ENCODE results near the gene UBE2H.

- TF ChIP-seq CTCF (IDR thresholded peaks at IDR 0.05; ENCODE audit: insufficient read depth, low read depth, low read length) = no peak
- no peak for TF ChIP-seq EZH2 (IDR thresholded peaks at IDR 0.05; ENCODE audit: insufficient read depth, low read length)
Measured at GRCh38 chr7:129864042-129864441, 88.7 kb downstream of the UBE2H start.
